NCI-H345 (cell line): ENCODE results near the gene PSMA6.
"Not testable (repeated sequence)": the region's sequence is repeated elsewhere in the genome, so short reads cannot be mapped to it uniquely, and the experiment has no call there.

Experiments used
- DNase-seq: peaks from one replicate; lab custom pipeline; 2025; lab: John Stamatoyannopoulos, UW

Gene PSMA6

GRCh38 chr14:35344107-35344807 lies 52.1 kb downstream of the PSMA6 start:
- no peak for DNase-seq

GRCh38 chr14:35346738-35347322 lies 54.6 kb downstream of the PSMA6 start:
- DNase-seq = no peak

- DNase-seq = peak; percentile 69
Observed at GRCh38 chr14:35347323-35348043, 55.3 kb downstream of the PSMA6 start.

- DNase-seq = not testable (repeated sequence)
Observed at GRCh38 chr14:35348044-35348380, 55.8 kb downstream of the PSMA6 start.

- no peak for DNase-seq
Observed at GRCh38 chr14:35349496-35350365, 57.5 kb downstream of the PSMA6 start.

GRCh38 chr14:35351497-35351896 lies 59.3 kb downstream of the PSMA6 start:
- DNase-seq = no peak

- DNase-seq = no peak
Observed at GRCh38 chr14:35351897-35352273, 59.7 kb downstream of the PSMA6 start.

GRCh38 chr14:35352274-35353233 lies 60.4 kb downstream of the PSMA6 start:
- DNase-seq = no peak

- DNase-seq = no peak
Observed at GRCh38 chr14:35353409-35354172, 61.4 kb downstream of the PSMA6 start.

- DNase-seq = not testable (repeated sequence)
Observed at GRCh38 chr14:35355235-35355634, 63.1 kb downstream of the PSMA6 start.

- DNase-seq = no peak
Observed at GRCh38 chr14:35355981-35356841, 64.0 kb downstream of the PSMA6 start.

- DNase-seq = not testable (repeated sequence)
Observed at GRCh38 chr14:35359655-35360054, 67.5 kb downstream of the PSMA6 start.

GRCh38 chr14:35361141-35361480 lies 68.9 kb downstream of the PSMA6 start:
- no peak for DNase-seq

GRCh38 chr14:35362450-35362849 lies 70.3 kb downstream of the PSMA6 start:
- DNase-seq = no peak

GRCh38 chr14:35362911-35363374 lies 70.8 kb downstream of the PSMA6 start:
- no peak for DNase-seq

GRCh38 chr14:35365130-35366055 lies 73.2 kb downstream of the PSMA6 start:
- DNase-seq = no peak

GRCh38 chr14:35366056-35366451 lies 73.9 kb downstream of the PSMA6 start:
- no peak for DNase-seq

GRCh38 chr14:35366521-35366976 lies 74.4 kb downstream of the PSMA6 start:
- no peak for DNase-seq
